ENCODE measurements around the gene CYTH2. TPM values are rescaled to one million over a fixed set of nuclear protein-coding genes. Genes with fewer than 3 reads are reported as not detected.
A peak's percentile ranks its signal among the peaks of the same experiment; 100 is the strongest.

Gene CYTH2
- polyA plus RNA-seq, 1 donor from 2014 or later = 31.8 TPM

DNA sequence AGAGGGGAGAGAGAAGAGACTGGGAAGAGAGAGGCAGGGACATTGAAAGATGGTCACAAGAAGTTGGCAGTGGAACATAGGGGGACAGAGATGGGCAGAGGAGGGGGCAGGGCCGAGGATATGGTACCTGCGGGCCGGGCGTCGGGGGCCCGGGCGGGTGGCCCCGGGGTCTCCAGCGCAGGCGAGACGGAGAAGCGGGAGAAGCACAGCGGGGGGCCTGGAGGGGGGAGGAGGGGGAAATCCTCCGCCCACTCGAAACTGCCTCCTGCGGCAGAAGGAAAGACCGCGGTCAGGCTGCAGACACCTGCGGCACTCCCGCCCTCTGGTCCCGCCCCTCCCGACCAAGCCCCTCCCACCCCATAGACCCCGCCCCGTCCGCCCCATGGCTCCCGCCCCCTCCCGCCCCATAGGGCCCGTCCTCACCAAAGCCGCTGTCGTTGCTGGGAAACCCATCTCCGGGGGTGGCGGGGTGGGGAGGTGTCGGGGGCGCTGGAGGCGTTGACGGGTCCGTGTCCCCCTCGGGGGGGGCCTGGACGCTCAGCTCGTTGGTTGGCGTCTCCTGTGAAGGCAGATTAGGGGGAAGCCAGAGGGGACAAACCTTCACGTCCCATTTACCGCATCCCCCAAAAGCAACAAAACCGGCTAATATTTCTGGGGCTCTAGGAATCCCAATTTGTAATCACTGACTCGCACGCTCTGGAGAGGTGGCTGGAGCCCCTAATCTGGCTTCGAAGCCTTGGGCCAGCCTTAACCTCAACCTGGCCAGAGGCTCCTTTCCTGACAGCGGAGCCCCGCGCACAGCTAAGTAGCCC is 22.0 kb downstream of the CYTH2 start:
- Mint-ChIP-seq H3K36me3 (peaks cover 3% of the 10 kb centered on the region), H3K4me1 (peaks cover 8 to 17% (median 11%) of the 10 kb centered on the region in 3 donors), H3K9me3 (no peaks in the 10 kb centered on the region), H3K4me3 (peak overlapping the region in 3 of 4 donors; percentile 56 to 83 (median 67)), H3K27ac (no peak overlapping the region), H3K27me3 (peaks cover 28% of the 10 kb centered on the region)

DNA sequence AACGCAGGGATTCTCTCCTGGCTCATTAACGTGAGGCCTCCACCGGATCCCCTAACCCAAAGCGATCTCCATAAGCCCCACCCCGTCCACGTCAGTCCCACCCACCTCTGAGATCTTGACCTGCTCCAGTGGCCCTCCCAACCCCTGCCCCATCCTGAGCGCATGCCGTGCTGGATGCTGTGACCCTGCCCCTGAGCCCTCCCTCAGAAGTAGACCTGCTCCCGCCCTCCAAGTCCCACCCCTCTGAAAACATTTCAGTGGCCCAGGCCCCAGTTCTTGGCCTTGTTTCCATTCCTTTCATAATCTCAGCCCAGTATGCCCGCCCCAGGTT is 22.6 kb downstream of the CYTH2 start:
- no peaks in the 10 kb centered on the region for H3K9me3 Mint-ChIP-seq
- peaks cover 8 to 17% (median 11%) of the 10 kb centered on the region in 3 donors for H3K4me1 Mint-ChIP-seq
- peaks cover 28% of the 10 kb centered on the region for H3K27me3 Mint-ChIP-seq
- H3K27ac Mint-ChIP-seq = no peak overlapping the region
- H3K4me3 Mint-ChIP-seq = peak overlapping the region in 2 of 4 donors; percentile 56 to 83
- peaks cover 3% of the 10 kb centered on the region for H3K36me3 Mint-ChIP-seq

DNA sequence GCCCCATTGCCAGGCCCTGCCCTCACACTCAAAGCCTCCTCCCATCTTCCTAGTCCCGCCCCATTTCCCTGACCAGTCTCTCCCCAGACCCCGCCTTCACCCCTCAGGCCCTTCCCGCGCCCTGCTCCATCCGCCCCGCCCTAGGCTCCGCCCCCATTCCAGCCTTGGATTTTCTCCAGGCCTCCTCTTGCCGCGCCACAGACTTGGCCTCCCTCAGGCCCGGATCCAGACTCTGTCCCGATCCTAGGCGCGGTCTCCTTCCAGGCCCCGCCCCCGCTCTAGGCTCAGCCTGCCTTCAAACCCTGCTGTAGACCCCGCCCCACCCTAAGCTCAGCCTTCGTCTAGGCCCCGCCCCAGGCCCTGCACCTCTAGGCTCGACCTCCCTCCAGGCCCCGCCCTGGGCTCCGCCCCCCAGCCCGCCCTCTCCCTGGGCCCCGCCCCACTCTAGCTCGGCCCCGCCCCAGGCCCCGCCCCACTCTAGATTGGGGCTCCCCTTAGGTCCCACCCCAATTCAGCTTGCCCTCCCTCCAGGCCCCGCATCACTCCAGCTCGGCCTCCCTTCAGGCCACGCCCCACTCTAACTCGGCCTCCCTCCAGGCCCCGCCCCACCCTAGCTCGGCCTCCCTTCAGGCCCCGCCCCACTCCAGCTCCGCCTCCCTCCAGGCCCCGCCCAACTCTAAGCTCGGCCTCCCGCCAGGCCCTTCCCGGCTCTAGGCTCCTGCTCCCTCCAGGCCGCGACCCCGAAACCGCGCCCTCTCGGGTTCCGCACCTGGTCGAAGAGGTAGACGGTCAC is 24.0 kb downstream of the CYTH2 start:
- Mint-ChIP-seq H3K4me3 (peak overlapping the region; percentile 44 to 83 (median 68)), H3K27me3 (peaks cover 30% of the 10 kb centered on the region), H3K36me3 (peaks cover 3% of the 10 kb centered on the region), H3K27ac (peak overlapping the region in 2 of 3 donors; percentile 67 to 74), H3K9me3 (no peaks in the 10 kb centered on the region), H3K4me1 (peaks cover 8 to 17% (median 11%) of the 10 kb centered on the region in 3 donors)

DNA sequence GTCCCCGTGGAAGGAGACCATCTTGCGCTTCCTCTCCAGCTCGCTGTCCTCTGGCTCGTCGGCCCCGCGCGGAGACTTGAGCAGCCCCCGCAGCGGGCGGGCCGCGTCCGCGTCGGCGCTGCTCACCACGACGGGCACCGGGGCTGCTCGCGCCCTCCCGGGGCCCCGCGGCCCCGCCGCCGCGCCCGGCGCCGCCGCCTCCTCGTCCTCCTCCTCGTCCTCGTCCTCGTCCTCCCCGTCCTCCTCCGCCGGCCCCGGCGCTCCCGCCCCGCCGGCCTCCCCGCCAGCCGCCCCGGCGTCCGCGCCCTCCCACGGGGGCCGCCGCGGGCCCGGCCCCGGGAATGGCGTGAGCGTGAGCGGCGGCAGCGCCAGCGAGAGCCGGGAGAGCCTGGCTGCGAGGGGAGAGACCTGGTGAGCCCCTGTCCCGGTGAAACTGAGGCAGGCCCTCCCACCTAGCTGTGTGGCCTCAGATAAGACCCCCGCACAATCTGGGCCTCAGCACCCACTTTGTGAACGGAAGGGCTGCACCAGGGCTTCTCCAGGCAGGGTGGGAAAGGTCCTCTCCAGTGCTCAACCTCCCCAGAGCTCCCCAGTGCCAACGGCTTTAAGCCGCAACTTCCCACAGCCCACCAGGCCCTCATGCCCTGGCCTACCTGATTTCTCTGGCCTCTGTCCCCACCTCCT is 24.7 kb downstream of the CYTH2 start:
- Mint-ChIP-seq H3K4me3 (peak overlapping the region; percentile 15 to 90 (median 61)), H3K9me3 (no peaks in the 10 kb centered on the region), H3K27me3 (peaks cover 30% of the 10 kb centered on the region), H3K27ac (peak overlapping the region in 1 of 3 donors; percentile 10), H3K4me1 (peaks cover 8 to 17% (median 11%) of the 10 kb centered on the region in 3 donors), H3K36me3 (peaks cover 3% of the 10 kb centered on the region)

DNA sequence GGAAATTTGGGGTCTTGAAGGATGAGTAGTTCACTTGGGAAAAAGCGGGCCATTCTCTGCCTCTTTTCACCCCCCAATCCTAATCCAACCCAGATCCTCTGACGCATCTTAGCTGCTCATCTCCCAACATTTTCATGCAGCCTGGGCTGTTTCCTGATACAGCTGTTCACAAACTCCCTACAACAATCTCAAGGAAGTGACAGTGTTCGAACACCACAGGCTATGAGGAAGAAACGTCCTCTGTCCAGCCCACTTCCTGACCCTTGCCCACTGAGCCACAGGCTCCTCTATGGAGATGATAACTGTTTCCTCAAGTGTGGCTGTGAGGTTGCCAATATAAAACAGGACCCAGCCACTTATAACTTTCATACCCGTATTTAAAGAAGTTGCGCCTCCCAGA is 26.2 kb downstream of the CYTH2 start:
- Mint-ChIP-seq H3K27ac (no peak overlapping the region), H3K4me1 (peaks cover 8 to 12% (median 11%) of the 10 kb centered on the region in 3 donors), H3K36me3 (peaks cover 3% of the 10 kb centered on the region), H3K4me3 (no peak overlapping the region), H3K9me3 (no peaks in the 10 kb centered on the region), H3K27me3 (peaks cover 33% of the 10 kb centered on the region)

DNA sequence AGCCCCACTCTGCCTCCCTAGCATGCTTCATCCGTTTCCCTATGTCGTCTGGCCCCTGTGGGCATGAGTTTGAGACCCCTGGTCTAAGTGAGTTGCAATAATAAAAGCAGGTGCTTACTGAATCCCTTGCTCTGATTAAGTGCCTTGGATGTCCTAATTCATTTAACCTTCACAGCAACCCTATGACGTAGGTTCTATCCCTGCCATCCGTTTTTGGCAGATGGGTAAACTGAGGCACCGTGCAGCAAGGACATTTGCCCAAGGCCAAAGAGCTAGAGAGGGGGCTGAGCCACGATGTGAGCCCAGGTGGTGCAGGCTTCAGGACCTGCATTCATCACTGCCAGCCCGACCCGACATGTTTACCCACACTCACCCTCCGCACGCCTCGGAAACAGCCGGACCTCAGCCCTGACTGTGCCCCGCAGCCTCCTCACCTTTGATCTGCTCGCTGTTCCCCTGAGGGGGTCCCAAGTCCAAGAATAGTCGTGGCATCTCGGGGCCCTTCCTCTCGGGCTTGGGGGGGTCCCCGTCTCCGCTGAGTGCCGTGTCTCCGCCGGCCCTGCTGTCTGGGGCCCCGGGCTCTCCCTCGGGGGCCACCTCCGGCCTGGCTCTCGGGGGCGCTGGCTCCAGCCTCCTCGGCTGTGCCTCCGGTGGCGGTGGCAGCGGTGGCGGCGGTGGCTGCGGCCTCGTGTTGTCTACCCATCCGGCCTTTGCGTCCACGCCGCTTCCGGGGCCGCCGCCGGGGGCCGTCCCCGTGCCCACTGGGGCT is 28.0 kb downstream of the CYTH2 start:
- H3K4me1 Mint-ChIP-seq = peaks cover 5 to 7% (median 6%) of the 10 kb centered on the region in 3 donors
- no peaks in the 10 kb centered on the region for H3K9me3 Mint-ChIP-seq
- no peak overlapping the region for H3K27ac Mint-ChIP-seq
- H3K36me3 Mint-ChIP-seq = peaks cover 3% of the 10 kb centered on the region
- H3K4me3 Mint-ChIP-seq = no peak overlapping the region
- H3K27me3 Mint-ChIP-seq = peaks cover 30% of the 10 kb centered on the region

DNA sequence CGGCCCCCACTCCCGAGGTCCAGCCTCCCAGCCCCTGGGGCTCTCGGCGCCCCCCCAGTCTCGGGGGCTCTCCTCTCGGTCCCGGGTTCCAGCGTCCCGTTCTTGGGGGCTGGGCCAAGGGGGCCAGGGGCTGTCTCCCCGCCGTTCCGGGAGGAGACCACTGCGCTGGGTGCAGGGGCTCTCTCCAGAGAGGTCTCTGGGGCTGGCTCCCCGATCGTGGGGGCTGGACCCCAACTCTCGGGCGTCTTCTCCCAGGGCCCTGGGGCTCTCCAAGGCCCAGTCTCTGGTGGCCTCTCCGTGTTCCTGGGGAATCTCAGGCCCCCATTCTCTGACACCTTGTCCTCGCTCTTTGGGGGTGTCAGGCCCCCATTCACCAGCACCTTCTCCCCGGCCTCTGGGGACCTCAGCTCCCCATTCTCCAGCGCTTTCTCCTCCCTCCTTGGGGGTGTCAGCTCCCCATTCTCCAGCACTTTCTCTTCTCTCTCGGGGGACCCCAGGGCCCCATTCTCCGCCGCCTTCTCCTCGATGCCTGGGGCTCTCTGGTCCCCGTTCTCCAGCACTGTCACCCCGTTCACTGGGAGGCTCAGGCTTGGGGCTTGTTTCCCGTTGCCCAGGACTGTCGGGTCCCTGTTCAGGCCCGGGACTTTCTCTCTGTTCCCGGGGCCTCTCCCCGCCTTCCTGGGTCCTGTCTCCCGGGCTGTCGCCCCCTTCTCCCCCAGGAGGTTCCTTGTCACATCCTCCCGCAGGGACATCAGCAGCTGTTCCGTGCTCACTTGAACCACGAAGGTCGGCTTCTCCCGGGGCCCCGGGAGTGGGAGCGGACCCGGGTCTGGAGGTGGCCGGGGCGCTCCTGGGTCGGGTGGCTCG is 28.8 kb downstream of the CYTH2 start:
- Mint-ChIP-seq H3K4me1 (peaks cover 0 to 5% (median 2%) of the 10 kb centered on the region in 3 donors), H3K36me3 (no peaks in the 10 kb centered on the region), H3K9me3 (no peaks in the 10 kb centered on the region), H3K27me3 (peaks cover 26% of the 10 kb centered on the region), H3K27ac (no peak overlapping the region), H3K4me3 (peak overlapping the region in 1 of 4 donors; percentile 32)

DNA sequence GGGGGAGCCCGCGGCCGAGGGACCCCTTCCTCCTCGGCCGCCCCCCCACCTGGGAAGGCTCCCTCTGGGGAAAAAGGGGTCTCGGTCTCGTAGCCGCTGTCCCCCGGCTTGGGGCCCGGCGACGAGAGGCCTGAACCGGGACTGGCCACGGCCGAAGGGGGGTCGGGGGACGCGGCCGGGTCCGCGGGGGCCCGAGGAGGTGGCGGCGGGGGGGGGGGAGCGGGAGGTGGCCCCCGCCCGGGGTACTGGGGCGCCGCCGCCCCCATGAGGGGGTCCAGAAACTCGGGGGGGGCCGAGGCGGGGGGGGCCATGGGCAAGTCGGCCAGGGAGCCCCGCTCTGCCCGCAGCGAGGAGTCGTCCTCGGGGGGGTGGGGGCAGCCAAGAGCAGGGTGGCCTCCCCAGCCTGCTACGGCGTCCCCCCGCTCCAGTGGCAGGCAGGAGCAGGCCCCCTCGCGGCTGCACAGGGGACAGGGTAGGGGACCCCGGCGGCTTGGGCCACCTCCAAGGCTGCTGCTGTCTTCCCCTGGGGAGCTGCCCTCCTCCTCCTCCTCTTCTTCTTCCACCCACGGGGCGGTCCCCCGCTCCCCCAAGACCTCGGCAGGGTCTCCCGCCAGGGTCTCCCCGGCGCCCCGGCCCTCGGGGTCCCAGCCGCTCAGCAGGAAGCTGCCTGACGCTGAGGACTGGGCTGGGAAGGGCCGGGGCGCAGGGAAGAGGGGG is 29.6 kb downstream of the CYTH2 start:
- Mint-ChIP-seq H3K4me1 (peaks cover 0 to 8% (median 7%) of the 10 kb centered on the region in 3 donors), H3K27me3 (peaks cover 26% of the 10 kb centered on the region), H3K36me3 (no peaks in the 10 kb centered on the region)

DNA sequence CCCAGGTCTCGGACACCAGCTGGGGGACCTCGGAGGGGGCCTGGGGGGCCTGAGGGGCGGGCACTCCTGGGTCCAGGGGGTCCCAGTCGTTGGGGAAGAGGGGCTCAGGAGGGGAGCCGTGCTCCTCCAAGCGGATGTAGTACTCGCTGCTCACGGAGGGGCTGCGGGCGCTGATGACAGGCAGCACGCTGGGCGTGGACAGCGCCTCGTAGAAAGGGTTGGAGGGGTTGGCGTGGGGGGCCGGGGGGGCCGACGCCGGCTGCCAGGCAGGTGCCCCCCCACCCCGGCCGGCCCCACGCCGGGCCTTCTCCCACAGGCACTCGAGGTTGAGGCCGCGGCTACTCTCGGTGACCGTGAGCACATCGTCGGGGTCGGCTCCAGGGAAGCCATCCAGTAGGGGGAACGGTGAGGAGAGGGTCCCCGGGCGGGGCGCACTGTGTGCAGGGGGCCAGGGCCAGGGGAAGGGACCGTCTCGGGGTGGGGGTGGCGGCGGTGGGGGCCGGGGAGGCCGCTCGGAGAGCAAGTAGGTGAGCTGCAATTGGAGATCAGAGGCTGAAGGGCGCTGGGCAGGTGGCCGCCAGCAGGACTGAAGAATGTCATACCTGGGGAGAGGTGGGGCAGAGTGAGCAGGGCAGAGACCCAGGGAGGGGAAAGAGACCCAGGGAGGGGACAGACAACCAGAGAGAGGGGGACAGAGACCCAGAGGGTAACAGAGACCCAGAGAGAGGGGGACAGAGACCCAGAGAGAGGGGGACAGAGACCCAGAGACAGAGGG is 30.3 kb downstream of the CYTH2 start:
- no peak overlapping the region for H3K4me3 Mint-ChIP-seq
- no peaks in the 10 kb centered on the region for H3K9me3 Mint-ChIP-seq
- no peaks in the 10 kb centered on the region for H3K36me3 Mint-ChIP-seq
- H3K27me3 Mint-ChIP-seq = peaks cover 21% of the 10 kb centered on the region
- H3K27ac Mint-ChIP-seq = no peak overlapping the region
- H3K4me1 Mint-ChIP-seq = peaks cover 0 to 8% (median 7%) of the 10 kb centered on the region in 3 donors

More for the DNA sequence above, 29.6 kb downstream of the CYTH2 start:
- H3K27ac Mint-ChIP-seq = no peak overlapping the region
- H3K4me3 Mint-ChIP-seq = no peak overlapping the region
- H3K9me3 Mint-ChIP-seq = no peaks in the 10 kb centered on the region

DNA sequence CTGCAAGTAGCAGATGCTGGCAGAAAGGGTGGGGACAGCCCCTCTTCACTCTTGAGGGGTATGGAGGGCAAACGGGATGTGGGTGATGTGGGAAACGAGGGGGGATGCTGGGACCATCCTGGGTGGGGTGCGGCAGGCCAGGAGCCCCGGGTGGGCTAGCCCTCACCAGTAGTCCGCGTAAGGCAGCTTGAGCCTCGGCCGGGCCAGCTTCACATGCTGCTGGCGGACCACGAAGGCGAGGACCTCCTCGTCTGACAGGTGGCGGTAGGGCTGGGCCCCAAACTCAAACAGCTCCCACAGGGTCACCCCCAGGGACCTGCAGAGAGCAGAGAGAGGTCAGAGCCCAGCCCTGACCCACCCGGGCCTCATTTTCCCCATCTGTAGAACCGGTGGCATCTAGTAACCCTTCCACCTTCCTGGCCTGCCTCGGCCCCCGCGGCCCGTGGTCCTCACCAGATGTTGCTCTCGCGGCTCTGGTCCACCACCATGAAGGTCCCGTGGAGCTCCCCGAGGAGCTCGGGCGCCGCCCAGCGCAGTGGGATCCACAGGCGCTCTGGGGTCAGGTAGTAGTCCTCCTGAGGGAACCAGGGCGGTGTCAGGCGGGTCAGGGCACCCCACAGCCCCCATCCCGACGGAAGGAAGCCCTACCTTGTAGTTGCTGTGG is 31.8 kb downstream of the CYTH2 start:
- Mint-ChIP-seq H3K36me3 (no peaks in the 10 kb centered on the region), H3K4me1 (peaks cover 0 to 6% (median 5%) of the 10 kb centered on the region in 3 donors), H3K4me3 (peak overlapping the region in 2 of 4 donors; percentile 34 to 79), H3K27ac (no peak overlapping the region), H3K9me3 (no peaks in the 10 kb centered on the region), H3K27me3 (peaks cover 7% of the 10 kb centered on the region)

DNA sequence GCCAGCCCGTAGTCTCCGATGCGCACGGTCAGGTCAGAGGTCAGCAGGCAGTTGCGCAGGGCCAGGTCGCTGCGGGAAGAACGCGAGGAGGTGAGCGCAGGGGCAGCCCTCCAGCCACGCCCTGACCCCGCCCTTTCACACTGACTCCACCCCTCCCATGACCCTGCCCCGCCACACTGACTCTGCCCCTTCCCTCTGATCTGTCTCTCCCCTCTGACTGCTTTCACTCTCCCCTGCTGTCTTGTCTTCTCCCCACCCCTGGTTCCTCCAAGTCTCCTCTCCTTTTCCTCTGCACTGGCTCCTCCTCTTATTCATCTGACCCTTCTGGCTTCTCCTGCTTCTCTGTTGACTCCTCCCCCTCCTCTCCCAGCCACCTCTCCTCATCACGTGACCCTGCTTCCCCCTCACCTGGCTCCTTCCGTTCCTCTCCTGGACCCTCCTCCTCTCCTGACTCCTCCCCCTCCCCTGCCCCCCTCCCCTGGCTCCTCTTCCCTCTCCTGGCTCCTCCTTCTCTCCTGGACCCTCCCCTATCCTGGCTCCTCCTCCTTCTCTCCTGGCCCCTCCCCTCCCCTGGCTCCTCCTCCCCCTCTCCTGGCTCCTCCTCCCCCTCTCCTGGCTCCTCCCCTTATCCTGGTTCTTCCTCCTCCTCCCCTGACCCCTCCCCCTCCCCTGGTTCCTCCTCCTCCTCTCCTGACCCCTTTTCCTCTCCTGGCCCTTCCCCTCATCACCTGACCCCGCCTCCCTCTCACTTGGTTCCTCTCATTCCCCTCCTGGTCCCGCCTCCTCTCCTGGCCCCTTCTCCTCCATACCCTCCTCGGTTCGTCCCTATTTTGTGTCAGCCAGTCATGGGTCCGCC is 32.6 kb downstream of the CYTH2 start:
- Mint-ChIP-seq H3K27ac (peak overlapping the region in 1 of 3 donors; percentile 91), H3K9me3 (no peaks in the 10 kb centered on the region), H3K36me3 (no peaks in the 10 kb centered on the region), H3K4me3 (peak overlapping the region in 3 of 4 donors; percentile 34 to 79 (median 60)), H3K4me1 (peaks cover 0 to 6% (median 5%) of the 10 kb centered on the region in 3 donors), H3K27me3 (peaks cover 7% of the 10 kb centered on the region)
